Dermis microvascular lymphatic vessel endothelial cell (primary cell): ENCODE data around the gene TMEM150B. TPM values are rescaled to one million over a fixed set of nuclear protein-coding genes. Genes with fewer than 3 reads are reported as not detected.
A peak's percentile ranks its signal among the peaks of the same experiment; 100 is the strongest.
"Not testable (repeated sequence)": the region's sequence is repeated elsewhere in the genome, so short reads cannot be mapped to it uniquely, and the experiment has no call there.

Experiments used
- DNase-seq, 2 donors: peaks; one replicate each; pipeline versions ENCODE4 v3.0.0 to v3.0.0-alpha.2; 2010; ENCODE audit warnings: low read depth in 2 of 2
- total RNA-seq: library from RNA; depleted of rRNA; stranded (reverse); fragments of >200 nt; gene quantifications from 2 replicates; pipeline ENCODE4 v1.2.1, GENCODE V29; 2014

The TMEM150B gene
- total RNA-seq, 1 donor from 2014 or later: not detected

- DNase-seq: peak; percentile 100
Observed at GRCh38 chr19:55339105-55339888, 14.2 kb upstream of the TMEM150B start, which contains the start of gene KMT5C. TSS of gene KMT5C (plus strand) at chr19:55339876. CDS start at chr19:55341937, 2,061 bp downstream.

- no peak for DNase-seq
Observed at GRCh38 chr19:55336101-55336500, 11.0 kb upstream of the TMEM150B start.

GRCh38 chr19:55333870-55334269 lies 8.7 kb upstream of the TMEM150B start:
- DNase-seq: no peak

DNA sequence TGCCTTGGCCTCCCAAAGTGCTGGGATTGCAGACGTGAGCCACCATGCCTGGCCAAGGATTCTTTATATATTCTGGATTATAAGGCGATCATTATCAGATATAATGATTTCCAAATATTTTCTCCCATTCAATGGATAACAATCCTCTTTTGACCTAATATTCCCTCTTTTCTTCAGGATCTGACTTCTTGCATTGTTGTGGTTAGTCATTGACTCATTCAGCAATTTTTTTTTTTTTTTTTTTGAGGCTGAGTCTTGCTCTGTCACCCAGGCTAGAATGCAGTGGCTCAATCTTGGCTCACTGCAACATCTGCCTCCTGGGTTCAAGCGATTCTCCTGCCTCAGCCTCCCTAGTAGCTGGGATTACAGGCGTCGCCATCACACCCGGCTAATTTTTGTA lies 4.7 kb upstream of the TMEM150B start:
- DNase-seq: not testable (repeated sequence)

GRCh38 chr19:55328774-55329318 lies 3.7 kb upstream of the TMEM150B start:
- DNase-seq: peak in 1 of 2 donors; percentile 17

GRCh38 chr19:55324662-55325061 lies 479 bp downstream of the TMEM150B start:
- DNase-seq: no peak

DNA sequence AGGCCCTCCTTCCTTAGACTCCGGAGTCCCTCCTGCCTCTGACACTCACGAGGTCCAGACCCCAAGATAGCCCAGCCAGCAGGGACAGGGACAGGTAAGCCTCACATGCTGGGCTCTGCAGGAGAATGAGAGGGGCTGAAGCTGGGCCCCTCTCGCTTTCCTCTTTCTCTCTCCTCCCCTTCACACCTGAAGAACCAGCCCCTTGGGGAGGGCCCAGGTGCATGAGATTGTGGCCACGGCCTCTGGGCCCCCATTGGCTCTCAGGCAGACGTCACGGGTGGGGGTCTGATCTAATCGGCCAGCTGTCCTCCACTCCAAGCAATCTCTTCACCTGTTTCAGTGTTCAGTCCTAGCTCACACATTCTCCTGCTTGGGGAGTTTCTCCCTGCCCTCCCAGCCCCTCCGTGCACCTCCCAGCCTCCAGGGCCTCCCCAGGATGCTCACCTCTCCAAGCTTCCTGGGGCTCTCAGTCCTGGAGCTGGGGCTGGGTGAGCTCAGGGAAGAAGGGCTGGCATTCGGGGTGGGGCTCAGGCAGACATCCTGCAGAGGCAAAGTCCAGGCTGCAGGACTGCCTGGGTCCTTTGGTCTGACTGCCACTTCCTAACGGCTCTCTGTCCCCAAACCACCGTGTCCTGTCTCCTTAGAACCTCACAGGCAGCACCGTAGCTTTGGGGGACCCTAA lies 2.8 kb downstream of the TMEM150B start:
- no peak for DNase-seq

- no peak for DNase-seq
Observed at GRCh38 chr19:55321466-55322137, 3.5 kb downstream of the TMEM150B start.

- DNase-seq: no peak
Observed at GRCh38 chr19:55320844-55321419, 4.2 kb downstream of the TMEM150B start.

- DNase-seq: no peak
Observed at GRCh38 chr19:55319785-55320184, 5.4 kb downstream of the TMEM150B start.

GRCh38 chr19:55316646-55317045 lies 8.5 kb downstream of the TMEM150B start:
- DNase-seq: no peak

DNA sequence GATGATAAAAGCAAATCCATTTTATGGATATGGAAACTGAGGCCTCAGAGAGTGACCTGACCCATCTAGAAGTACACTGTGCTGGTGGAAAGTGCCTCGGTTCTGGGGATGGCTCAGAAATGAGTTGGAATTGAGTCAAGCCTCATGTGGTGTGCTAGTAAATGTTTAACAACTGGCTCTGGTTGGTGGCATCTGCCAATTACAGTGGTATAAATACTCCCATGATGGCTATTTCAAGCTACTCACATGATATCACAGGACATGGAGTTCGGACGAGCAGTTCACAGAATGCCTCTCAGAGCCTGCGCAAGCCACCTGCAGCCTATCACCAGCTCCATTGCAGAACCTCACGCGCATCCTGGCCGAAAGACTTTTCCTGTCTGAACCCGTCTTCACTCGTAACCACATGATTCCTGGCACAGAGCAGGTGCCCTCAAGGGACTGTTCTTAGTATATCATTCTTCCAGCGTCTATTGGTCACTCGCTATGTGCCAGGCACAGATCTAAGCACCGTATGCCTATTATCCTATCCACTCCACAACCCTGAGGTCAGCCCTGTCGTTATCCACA lies 9.1 kb downstream of the TMEM150B start:
- DNase-seq: no peak

- DNase-seq: no peak
Observed at GRCh38 chr19:55314396-55314795, 10.7 kb downstream of the TMEM150B start.

- no peak for DNase-seq
Observed at GRCh38 chr19:55312621-55313512, 12.3 kb downstream of the TMEM150B start.

DNA sequence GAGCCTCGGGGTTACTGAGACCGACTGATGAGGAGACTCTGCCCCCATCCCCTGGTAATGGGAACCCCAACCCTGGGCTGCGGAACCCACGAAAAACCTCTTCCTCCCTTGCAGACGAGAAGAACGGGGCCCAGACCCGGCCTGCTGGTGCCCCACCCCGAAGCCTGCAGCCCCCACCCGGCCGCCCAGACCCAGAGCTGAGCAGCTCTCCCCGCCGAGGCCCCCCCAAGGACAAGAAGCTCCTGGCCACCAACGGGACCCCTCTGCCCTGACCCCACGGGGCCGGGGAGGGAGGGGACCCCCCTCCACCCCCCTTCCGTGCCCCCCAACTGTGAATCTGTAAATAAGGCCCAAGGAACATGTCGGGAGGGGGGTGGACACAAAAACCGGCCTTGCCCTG lies 13.3 kb downstream of the TMEM150B start:
- no peak for DNase-seq

- DNase-seq: no peak
Observed at GRCh38 chr19:55311397-55311796, 13.7 kb downstream of the TMEM150B start.

GRCh38 chr19:55310498-55310897 lies 14.6 kb downstream of the TMEM150B start:
- DNase-seq: no peak

GRCh38 chr19:55309448-55309847 lies 15.7 kb downstream of the TMEM150B start:
- no peak for DNase-seq

GRCh38 chr19:55308281-55308680 lies 16.9 kb downstream of the TMEM150B start:
- no peak for DNase-seq

- no peak for DNase-seq
Observed at GRCh38 chr19:55306712-55307111, 18.4 kb downstream of the TMEM150B start.
